Effector memory CD4-positive, alpha-beta T cell (primary cell): ENCODE results near the gene FGF12.

ENCODE experiments used
- DNase-seq, 3 donors: peaks; one replicate each; pipeline ENCODE4 v3.0.0-alpha.2; 2020
- H3K27ac ChIP-seq: 2 replicates; pipeline ENCODE4 v1.7.0; 2013; ENCODE audit warnings: mild to moderate bottlenecking, low read length, moderate library complexity; ENCODE audit not compliant: insufficient read depth, poor library complexity, severe bottlenecking
- H3K27me3 ChIP-seq: replicated peaks from 2 replicates; pipeline ENCODE4 v1.7.0; 2013; ENCODE audit warnings: mild to moderate bottlenecking, low read length; ENCODE audit not compliant: insufficient read depth, control insufficient read depth, poor library complexity, severe bottlenecking
- H3K36me3 ChIP-seq: 2 replicates; pipeline ENCODE4 v1.7.0; 2013; ENCODE audit warnings: mild to moderate bottlenecking, low read length, moderate library complexity; ENCODE audit not compliant: control insufficient read depth, insufficient read depth
- H3K4me1 ChIP-seq: 2 replicates; pipeline ENCODE4 v1.7.0; 2013; ENCODE audit warnings: low read length, mild to moderate bottlenecking; ENCODE audit not compliant: control insufficient read depth, insufficient read depth, poor library complexity, severe bottlenecking
- H3K4me3 ChIP-seq: 2 replicates; pipeline ENCODE4 v1.7.0; 2013; ENCODE audit warnings: low read length, low read depth, mild to moderate bottlenecking; ENCODE audit not compliant: insufficient read depth, poor library complexity, severe bottlenecking
- H3K9me3 ChIP-seq: 2 replicates; pipeline ENCODE4 v1.7.0; 2013; ENCODE audit warnings: mild to moderate bottlenecking, low read length, moderate library complexity; ENCODE audit not compliant: control insufficient read depth

FGF12 gene

GRCh38 chr3:192372616-192373015 lies 354.7 kb downstream of the FGF12 start:
- no peaks in the 10 kb centered on the region for H3K9me3 ChIP-seq
- H3K27me3 ChIP-seq = no peaks in the 10 kb centered on the region
- no peak overlapping the region for H3K4me3 ChIP-seq
- no peaks in the 10 kb centered on the region for H3K4me1 ChIP-seq
- H3K27ac ChIP-seq = no peak overlapping the region
- no peak for DNase-seq
- H3K36me3 ChIP-seq = no peaks in the 10 kb centered on the region

- no peak overlapping the region for H3K4me3 ChIP-seq
- DNase-seq = no peak
- no peak overlapping the region for H3K27ac ChIP-seq
- no peaks in the 10 kb centered on the region for H3K27me3 ChIP-seq
- no peaks in the 10 kb centered on the region for H3K4me1 ChIP-seq
- no peaks in the 10 kb centered on the region for H3K9me3 ChIP-seq
- H3K36me3 ChIP-seq = no peaks in the 10 kb centered on the region
Measured at GRCh38 chr3:192371870-192372400, 355.4 kb downstream of the FGF12 start.

- Histone ChIP-seq H3K4me1 (no peaks in the 10 kb centered on the region), H3K9me3 (no peaks in the 10 kb centered on the region), H3K36me3 (no peaks in the 10 kb centered on the region), H3K27ac (no peak overlapping the region), H3K27me3 (no peaks in the 10 kb centered on the region), H3K4me3 (no peak overlapping the region)
- no peak for DNase-seq
Measured at GRCh38 chr3:192367616-192368015, 359.7 kb downstream of the FGF12 start.

GRCh38 chr3:192366916-192367315 lies 360.4 kb downstream of the FGF12 start:
- no peak for DNase-seq
- H3K4me1 ChIP-seq = no peaks in the 10 kb centered on the region
- H3K27ac ChIP-seq = no peak overlapping the region
- H3K4me3 ChIP-seq = no peak overlapping the region
- no peaks in the 10 kb centered on the region for H3K36me3 ChIP-seq
- no peaks in the 10 kb centered on the region for H3K27me3 ChIP-seq
- no peaks in the 10 kb centered on the region for H3K9me3 ChIP-seq

- H3K27ac ChIP-seq = no peak overlapping the region
- H3K27me3 ChIP-seq = no peaks in the 10 kb centered on the region
- no peaks in the 10 kb centered on the region for H3K4me1 ChIP-seq
- H3K9me3 ChIP-seq = no peaks in the 10 kb centered on the region
- no peaks in the 10 kb centered on the region for H3K36me3 ChIP-seq
- no peak overlapping the region for H3K4me3 ChIP-seq
- no peak for DNase-seq
Measured at GRCh38 chr3:192365571-192365970, 361.8 kb downstream of the FGF12 start.

GRCh38 chr3:192364316-192364715 lies 363.0 kb downstream of the FGF12 start:
- Histone ChIP-seq H3K27ac (no peak overlapping the region), H3K4me1 (no peaks in the 10 kb centered on the region), H3K9me3 (no peaks in the 10 kb centered on the region), H3K36me3 (no peaks in the 10 kb centered on the region), H3K27me3 (no peaks in the 10 kb centered on the region), H3K4me3 (no peak overlapping the region)
- no peak for DNase-seq

- no peak overlapping the region for H3K27ac ChIP-seq
- no peaks in the 10 kb centered on the region for H3K9me3 ChIP-seq
- no peaks in the 10 kb centered on the region for H3K4me1 ChIP-seq
- no peak for DNase-seq
- no peaks in the 10 kb centered on the region for H3K27me3 ChIP-seq
- no peaks in the 10 kb centered on the region for H3K36me3 ChIP-seq
- H3K4me3 ChIP-seq = no peak overlapping the region
Measured at GRCh38 chr3:192354687-192355086, 372.7 kb downstream of the FGF12 start.

GRCh38 chr3:192352142-192352541 lies 375.2 kb downstream of the FGF12 start:
- no peaks in the 10 kb centered on the region for H3K36me3 ChIP-seq
- H3K4me3 ChIP-seq = no peak overlapping the region
- no peak for DNase-seq
- no peaks in the 10 kb centered on the region for H3K27me3 ChIP-seq
- H3K27ac ChIP-seq = no peak overlapping the region
- no peaks in the 10 kb centered on the region for H3K9me3 ChIP-seq
- H3K4me1 ChIP-seq = no peaks in the 10 kb centered on the region

- Histone ChIP-seq H3K4me3 (no peak overlapping the region), H3K27ac (no peak overlapping the region), H3K9me3 (no peaks in the 10 kb centered on the region), H3K4me1 (no peaks in the 10 kb centered on the region), H3K36me3 (no peaks in the 10 kb centered on the region), H3K27me3 (no peaks in the 10 kb centered on the region)
- no peak for DNase-seq
Measured at GRCh38 chr3:192351441-192351840, 375.9 kb downstream of the FGF12 start.

GRCh38 chr3:192340031-192340430 lies 387.3 kb downstream of the FGF12 start:
- Histone ChIP-seq H3K27me3 (no peaks in the 10 kb centered on the region), H3K36me3 (no peaks in the 10 kb centered on the region), H3K27ac (no peak overlapping the region), H3K4me1 (no peaks in the 10 kb centered on the region), H3K9me3 (no peaks in the 10 kb centered on the region), H3K4me3 (no peak overlapping the region)
- DNase-seq = no peak

GRCh38 chr3:192339214-192339613 lies 388.1 kb downstream of the FGF12 start:
- no peaks in the 10 kb centered on the region for H3K9me3 ChIP-seq
- no peaks in the 10 kb centered on the region for H3K36me3 ChIP-seq
- no peaks in the 10 kb centered on the region for H3K27me3 ChIP-seq
- no peaks in the 10 kb centered on the region for H3K4me1 ChIP-seq
- H3K4me3 ChIP-seq = no peak overlapping the region
- H3K27ac ChIP-seq = no peak overlapping the region
- DNase-seq = no peak
